GM12878 (cell line): ENCODE measurements around the gene RPS8. TPM values are rescaled to one million over a fixed set of nuclear protein-coding genes. Genes with fewer than 3 reads are reported as not detected.

Source experiments
- ATAC-seq: fragments of 200-7000 bp; cut with Tn5 transposase; 3 replicates; pipeline ENCODE4 v1.9.1; 2020; ENCODE audit warnings: mild to moderate bottlenecking, moderate library complexity
- BruUV-seq: library from RNA; stranded (reverse); fragments of 400-500 nt; replicated peaks from 2 replicates; lab custom pipeline; 2021; lab: Mats Ljungman, UMichigan
- CTCF ChIA-PET: fragments of 300-600 bp; sonication (Branson Sonifier 250); formaldehyde crosslinking; extraction: SDS; loops from one replicate; lab custom pipeline; 2021; ENCODE audit warnings: inconsistent platforms; lab: Yijun Ruan, JAX
- POLR2A ChIA-PET: fragments of 350-600 bp; formaldehyde crosslinking; extraction: SDS; loops from one replicate; lab custom pipeline; 2021; ENCODE audit warnings: inconsistent platforms; lab: Charles Lee
- RAD21 ChIA-PET: fragments of 300-600 bp; sonication (Branson Sonifier 250); formaldehyde crosslinking; loops from one replicate; lab custom pipeline; 2023; ENCODE audit warnings: antibody characterized with exemption; ENCODE audit not compliant: unreplicated experiment; lab: Charles Lee
- SMC1A ChIA-PET: fragments of 300-600 bp; sonication (Branson Sonifier 250); formaldehyde crosslinking; loops from one replicate; lab custom pipeline; 2023; ENCODE audit not compliant: unreplicated experiment, uncharacterized antibody; lab: Charles Lee
- DNase-seq: peaks from one replicate; pipeline ENCODE4 v3.0.0-alpha.2; 2011; ENCODE audit warnings: low read depth, low spot score
- FAIRE-seq: peaks from 3 replicates; lab custom pipeline; 2011; peaks lifted over from hg19 to GRCh38; lab: Jason Lieb, UNC
- H2AFZ ChIP-seq: 2 replicates; pipeline ENCODE4 v1.6.0; 2011; ENCODE audit warnings: low read depth, low read length, control low read depth; ENCODE audit not compliant: control insufficient read depth
- H3K27ac ChIP-seq: 2 replicates; pipeline ENCODE4 v1.5.1; 2011; ENCODE audit warnings: control low read depth; ENCODE audit not compliant: control insufficient read depth, insufficient read depth
- H3K27me3 ChIP-seq, 2 experiments: replicated peaks in 1 of 2; 2 replicates each; pipeline versions ENCODE4 v1.6.0 to v1.6.1; 2011; ENCODE audit warnings: low read length in 1 of 2; ENCODE audit not compliant: control insufficient read depth in 2 of 2, insufficient read depth in 2 of 2
- H3K36me3 ChIP-seq, 2 experiments: 2 replicates each; pipeline ENCODE4 v1.5.1; 2011; ENCODE audit warnings: low read length in 1 of 2; ENCODE audit not compliant: control insufficient read depth in 2 of 2, insufficient read depth in 2 of 2
- H3K4me1 ChIP-seq: 2 replicates; pipeline ENCODE4 v1.6.1; 2011; ENCODE audit warnings: mild to moderate bottlenecking, low read length, moderate library complexity, mixed read lengths; ENCODE audit not compliant: control insufficient read depth, insufficient read depth
- H3K4me2 ChIP-seq: 2 replicates; pipeline ENCODE4 v1.6.0; 2011; ENCODE audit warnings: control low read depth; ENCODE audit not compliant: control insufficient read depth, insufficient read depth
- H3K4me3 ChIP-seq: fragments of 200-600 bp; sonication (generic); 2 replicates; pipeline ENCODE4 v1.5.1; 2016
- H3K79me2 ChIP-seq: 2 replicates; pipeline ENCODE4 v1.6.0; 2011; ENCODE audit warnings: low read length; ENCODE audit not compliant: control insufficient read depth, insufficient read depth
- H3K9ac ChIP-seq: 2 replicates; pipeline ENCODE4 v1.8.0; 2011; ENCODE audit warnings: low read length, control low read depth, mixed read lengths; ENCODE audit not compliant: control insufficient read depth, insufficient read depth
- H3K9me3 ChIP-seq: replicated peaks from 3 replicates; pipeline ENCODE4 v1.5.1; 2011; ENCODE audit warnings: mild to moderate bottlenecking, low read length; ENCODE audit not compliant: control insufficient read depth, insufficient read depth
- H4K20me1 ChIP-seq: 2 replicates; pipeline ENCODE4 v1.6.0; 2011; ENCODE audit not compliant: control insufficient read depth, insufficient read depth
- POLR2A ChIP-seq: IDR thresholded peaks from 2 replicates; pipeline ENCODE4 v1.6.1; 2011; ENCODE audit warnings: low read depth, mild to moderate bottlenecking, low read length
- POLR2AphosphoS5 ChIP-seq: IDR thresholded peaks from 2 replicates; pipeline ENCODE4 v1.6.1; 2011; ENCODE audit warnings: mild to moderate bottlenecking, low read length, inconsistent platforms
- RBBP5 ChIP-seq: fragments of 200-600 bp; sonication (generic); conservative IDR thresholded peaks from 2 replicates; pipeline ENCODE4 v1.6.1; 2016
- ZBED1 ChIP-seq: IDR thresholded peaks from 2 replicates; pipeline ENCODE4 v1.6.1; 2016; ENCODE audit warnings: borderline replicate concordance
- WGBS: methylation state at CpG from one replicate; pipeline ENCODE4 v1.1.6; 2016; ENCODE audit warnings: low lambda C conversion rate; ENCODE audit not compliant: insufficient replicate concordance, insufficient coverage; ENCODE audit errors: missing lambda C conversion rate; 5-methylcytosine and 5-hydroxymethylcytosine counted together
- in situ Hi-C: fragments of 300-500 bp; cut with MboI; formaldehyde crosslinking; loops from 9 replicates; pipeline ENCODE4 v1.14.3; 2018; ENCODE audit warnings: mixed read lengths
- intact Hi-C: fragments of 100-400 bp; cut with micrococcal nuclease; formaldehyde crosslinking; loops from one replicate; pipeline ENCODE4 v1.14.2; 2022; ENCODE audit not compliant: unreplicated experiment
- polyA plus RNA-seq, 11 experiments: library from polyadenylated mRNA; depleted of rRNA in 4 of 11; unstranded in 6 of 11; stranded (reverse) in 5 of 11; fragments of >200 nt; fragmentation: Nextera tagmentation in 4 of 11; fragmentation: Illumina TruSeq in 1 of 11; extraction: Ambion mirVana in 4 of 11; extraction: Trizol in 1 of 11; gene quantifications; 1 replicate in 1 of 11; 2 replicates in 10 of 11; pipeline versions ENCODE4 v1.2.1 to v1.2.3, GENCODE V29; 2011 to 2016; ENCODE audit warnings: inconsistent platforms in 2 of 11, missing spikeins in 2 of 11, low read depth in 1 of 11
- total RNA-seq, 4 experiments: library from RNA; depleted of rRNA in 3 of 4; stranded (reverse); fragments of >200 nt in 3 of 4; fragmentation: Illumina TruSeq in 1 of 4; extraction: Trizol in 1 of 4; gene quantifications; 2 replicates each; pipeline versions ENCODE4 v1.2.1 to v1.2.3, GENCODE V29; 2013 to 2021

RPS8 gene
- total and polyA plus RNA-seq, 10 of the 15 experiments (the other 5 are each of a cell fraction or from before 2014, with no cell fraction given), result 1,296 to 3,461 (median 2,877) TPM

DNA sequence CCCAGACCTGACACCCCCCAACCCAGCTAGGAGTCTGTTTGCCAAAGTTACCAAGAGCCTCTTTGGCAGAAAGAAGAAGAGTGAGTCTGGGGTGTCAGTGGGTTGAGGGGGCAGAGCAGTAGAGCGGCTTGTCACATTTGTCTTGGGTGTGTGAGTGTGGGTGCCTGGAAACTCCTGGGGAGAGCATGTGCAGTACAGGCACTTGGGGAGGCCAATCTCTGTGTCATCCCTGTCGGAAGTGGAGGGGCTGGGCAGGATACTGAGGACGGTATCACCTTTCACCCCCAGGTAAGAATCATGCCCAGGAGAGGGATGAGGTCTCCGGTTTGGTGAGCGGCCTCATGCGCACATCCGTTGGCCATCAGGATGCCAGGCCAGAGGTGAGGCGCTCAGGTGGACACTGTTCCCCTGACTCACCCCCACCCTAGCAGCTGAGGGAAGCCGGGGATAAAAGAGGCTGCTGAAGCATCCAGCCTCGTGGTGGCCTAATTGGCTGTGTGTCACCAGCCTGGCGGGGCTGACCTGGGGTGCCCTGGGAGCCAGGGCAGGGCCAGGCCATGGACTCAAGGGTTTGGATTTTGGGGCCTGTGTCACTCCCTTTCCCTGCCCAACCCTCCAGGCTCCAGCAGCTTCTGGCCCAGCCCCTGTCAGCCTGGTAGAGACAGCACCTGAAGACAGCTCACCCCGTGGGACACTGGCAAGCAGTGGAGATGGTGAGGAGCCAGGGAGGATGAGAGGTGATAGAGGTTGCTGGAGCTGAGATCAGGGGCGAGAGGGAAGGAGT is 28.2 kb downstream of the RPS8 start:
- FAIRE-seq (no peak), DNase-seq (no peak), ATAC-seq (no peak)
- POLR2A ChIA-PET, result interaction anchor here (0.6 to 1.3 kb wide), 4 partner anchors 10 to 82 kb away, joined by 3 to 4 read pairs (median 4); no protein-coding TSS in a partner anchor
- Histone ChIP-seq H3K79me2 (peaks cover 21% of the 10 kb centered on the region), H3K4me3 (no peak overlapping the region), H3K36me3 (peaks cover 6 to 9% of the 10 kb centered on the region in 2 experiments), H3K4me1 (peaks cover 36% of the 10 kb centered on the region), H3K9me3 (no peaks in the 10 kb centered on the region), H3K9ac (no peak overlapping the region), H2AFZ (no peak overlapping the region), H3K4me2 (no peak overlapping the region; the same call in 1 of the 2 replicates), H4K20me1 (no peaks in the 10 kb centered on the region), H3K27ac (no peak overlapping the region), H3K27me3 (no peaks in the 10 kb centered on the region)
- WGBS, result 92% methylated on average over 13 of the region's 13 CpGs
- in situ Hi-C loops (no loop called here), intact Hi-C loops (no loop called here)
- RAD21 ChIA-PET, result no interaction called here
- CTCF ChIA-PET, result no interaction called here
- BruUV-seq, result no TSS peak
- SMC1A ChIA-PET, result no interaction called here
- no peak for TF ChIP-seq ZBED1
- 0 out of 2 replicates have a peak, but pooled peaks have one; percentile 23 for TF ChIP-seq POLR2AphosphoS5

DNA sequence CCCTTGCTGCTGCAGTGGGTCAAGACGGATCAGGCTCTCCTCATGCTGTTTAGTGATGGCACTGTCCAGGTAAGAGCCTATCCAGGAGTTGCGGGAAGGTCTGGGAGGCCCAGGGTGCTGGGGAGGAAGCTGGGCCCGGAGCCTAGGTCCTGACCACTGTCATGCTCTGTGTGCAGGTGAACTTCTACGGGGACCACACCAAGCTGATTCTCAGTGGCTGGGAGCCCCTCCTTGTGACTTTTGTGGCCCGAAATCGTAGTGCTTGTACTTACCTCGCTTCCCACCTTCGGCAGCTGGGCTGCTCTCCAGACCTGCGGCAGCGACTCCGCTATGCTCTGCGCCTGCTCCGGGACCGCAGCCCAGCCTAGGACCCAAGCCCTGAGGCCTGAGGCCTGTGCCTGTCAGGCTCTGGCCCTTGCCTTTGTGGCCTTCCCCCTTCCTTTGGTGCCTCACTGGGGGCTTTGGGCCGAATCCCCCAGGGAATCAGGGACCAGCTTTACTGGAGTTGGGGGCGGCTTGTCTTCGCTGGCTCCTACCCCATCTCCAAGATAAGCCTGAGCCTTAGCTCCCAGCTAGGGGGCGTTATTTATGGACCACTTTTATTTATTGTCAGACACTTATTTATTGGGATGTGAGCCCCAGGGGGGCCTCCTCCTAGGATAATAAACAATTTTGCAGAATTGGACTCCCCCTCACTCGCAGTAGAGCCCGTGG is 30.1 kb downstream of the RPS8 start:
- SMC1A ChIA-PET, result interaction anchor here (0.6 to 0.7 kb wide), 2 partner anchors 268 to 495 kb away, joined by 3 to 4 read pairs; no protein-coding TSS in a partner anchor
- no peaks in the 10 kb centered on the region for H3K27me3 ChIP-seq
- ATAC-seq, result no peak
- FAIRE-seq, result no peak
- TF ChIP-seq POLR2A (0 out of 2 replicates have a peak, but pooled peaks have one; percentile 1), RBBP5 (no peak), POLR2AphosphoS5 (peak; percentile 57; the same call in 1 of the 2 replicates)
- TF ChIP-seq, all 136 proteins: peak for 2
- WGBS, result 91% methylated on average over 20 of the region's 20 CpGs
- Histone ChIP-seq H3K4me1 (peaks cover 55% of the 10 kb centered on the region), H2AFZ (no peak overlapping the region), H3K4me2 (no peak overlapping the region), H3K79me2 (peaks cover 17% of the 10 kb centered on the region), H3K9me3 (no peaks in the 10 kb centered on the region), H4K20me1 (no peaks in the 10 kb centered on the region), H3K9ac (no peak overlapping the region), H3K4me3 (no peak overlapping the region), H3K27ac (no peak overlapping the region), H3K36me3 (peaks cover 6 to 9% of the 10 kb centered on the region in 2 experiments)
- no TSS peak for BruUV-seq
- ChIA-PET CTCF (interaction anchor here (0.9 kb wide), 1 partner anchor 13 kb away, joined by 3 read pairs; no protein-coding TSS in a partner anchor), POLR2A (interaction anchor here (0.6 to 1.4 kb wide), 2 partner anchors 8 to 456 kb away, joined by 3 to 4 read pairs; no protein-coding TSS in a partner anchor), RAD21 (no interaction called here)
- intact Hi-C loops (no loop called here), in situ Hi-C loops (loop anchor here (5.0 kb wide), 1 partner anchor 73 kb away; the partner anchor contains the start of gene RNU5D-1)
- no peak for DNase-seq
